IMR-90 (cell line): Measurements from ENCODE around the gene CFAP73. TPM values are rescaled to one million over a fixed set of nuclear protein-coding genes. Genes with fewer than 3 reads are reported as not detected.

Source experiments
- ATAC-seq: fragments of 200-7000 bp; cut with Tn5 transposase; 2 replicates; pipeline ENCODE4 v1.9.1; 2020; ENCODE audit warnings: low read depth, mild to moderate bottlenecking, moderate library complexity
- BruUV-seq: library from RNA; stranded (reverse); fragments of 400-500 nt; replicated peaks from 2 replicates; lab custom pipeline; 2021; lab: Mats Ljungman, UMichigan
- CTCF ChIA-PET: fragments of 300-600 bp; formaldehyde crosslinking; extraction: SDS; loops from one replicate; lab custom pipeline; 2021; ENCODE audit warnings: antibody characterized with exemption; lab: Yijun Ruan, JAX
- POLR2A ChIA-PET: fragments of 300-600 bp; sonication (Branson Sonifier 250); formaldehyde crosslinking; loops from one replicate; lab custom pipeline; 2022; ENCODE audit warnings: antibody characterized with exemption; ENCODE audit not compliant: unreplicated experiment; lab: Charles Lee
- DNase-seq: peaks from one replicate; pipeline ENCODE4 v3.0.0; 2013
- H2AFZ ChIP-seq: replicated peaks from 2 replicates; pipeline ENCODE3; 2013; ENCODE audit warnings: low read length, mild to moderate bottlenecking; ENCODE audit not compliant: poor library complexity
- H2AK5ac ChIP-seq: 2 replicates; pipeline ENCODE4 v1.6.1; 2013; ENCODE audit warnings: low read depth, low read length, inconsistent platforms
- H2AK9ac ChIP-seq: replicated peaks from 2 replicates; pipeline ENCODE3; 2013; ENCODE audit warnings: mild to moderate bottlenecking, low read depth, low read length, moderate library complexity; ENCODE audit not compliant: poor library complexity
- H2BK120ac ChIP-seq: 2 replicates; pipeline ENCODE4 v1.6.1; 2013; ENCODE audit warnings: low read depth, low read length, inconsistent platforms
- H2BK15ac ChIP-seq: 3 replicates; pipeline ENCODE4 v1.6.1; 2013; ENCODE audit warnings: low read depth, low read length, inconsistent platforms
- H2BK20ac ChIP-seq: 2 replicates; pipeline ENCODE4 v1.6.1; 2013; ENCODE audit warnings: low read depth, mild to moderate bottlenecking, inconsistent platforms, low read length, moderate library complexity
- H2BK5ac ChIP-seq: 2 replicates; pipeline ENCODE4 v1.6.1; 2013; ENCODE audit warnings: mild to moderate bottlenecking, low read depth, low read length, inconsistent platforms; ENCODE audit not compliant: poor library complexity, severe bottlenecking
- H3K14ac ChIP-seq: replicated peaks from 2 replicates; pipeline ENCODE4 v1.6.1; 2013; ENCODE audit warnings: low read depth, low read length, inconsistent platforms
- H3K18ac ChIP-seq: 2 replicates; pipeline ENCODE4 v1.6.1; 2013; ENCODE audit warnings: low read depth, low read length, control low read depth
- H3K23ac ChIP-seq: 2 replicates; pipeline ENCODE4 v1.6.1; 2013; ENCODE audit warnings: low read depth, low read length, inconsistent platforms
- H3K27ac ChIP-seq: 2 replicates; pipeline ENCODE4 v1.5.1; 2013; ENCODE audit warnings: mild to moderate bottlenecking, control low read depth, low read length; ENCODE audit not compliant: insufficient read depth
- H3K27me3 ChIP-seq: 2 replicates; pipeline ENCODE4 v1.6.1; 2013; ENCODE audit warnings: low read length; ENCODE audit not compliant: control insufficient read depth, insufficient read depth
- H3K36me3 ChIP-seq: 2 replicates; pipeline ENCODE4 v1.6.1; 2013; ENCODE audit warnings: low read length, mixed read lengths; ENCODE audit not compliant: control insufficient read depth, insufficient read depth
- H3K4ac ChIP-seq: 2 replicates; pipeline ENCODE4 v1.6.1; 2013; ENCODE audit warnings: low read depth, low read length, inconsistent platforms
- H3K4me1 ChIP-seq: 2 replicates; pipeline ENCODE4 v1.6.1; 2013; ENCODE audit warnings: low read length, mixed read lengths; ENCODE audit not compliant: control insufficient read depth, insufficient read depth
- H3K4me2 ChIP-seq: 2 replicates; pipeline ENCODE4 v1.6.1; 2013; ENCODE audit warnings: low read depth, mild to moderate bottlenecking, control low read depth, low read length, moderate library complexity
- H3K4me3 ChIP-seq: 2 replicates; pipeline ENCODE4 v1.5.1; 2013; ENCODE audit warnings: low read depth, mild to moderate bottlenecking, control low read depth, low read length, moderate library complexity; ENCODE audit not compliant: insufficient read depth
- H3K56ac ChIP-seq: 2 replicates; pipeline ENCODE4 v1.6.1; 2013; ENCODE audit warnings: low read length, inconsistent platforms; ENCODE audit not compliant: insufficient read depth; ENCODE audit errors: extremely low read depth
- H3K79me1 ChIP-seq, 2 experiments: 2 replicates each; pipeline ENCODE4 v1.6.1; 2013; ENCODE audit warnings: low read length in 2 of 2, inconsistent platforms in 1 of 2, low read depth in 1 of 2
- H3K9ac ChIP-seq: 2 replicates; pipeline ENCODE4 v1.6.1; 2013; ENCODE audit warnings: low read depth, low read length, control low read depth
- H3K9me1 ChIP-seq: 2 replicates; pipeline ENCODE4 v1.6.1; 2013; ENCODE audit warnings: low read length, inconsistent platforms; ENCODE audit not compliant: insufficient read depth
- H3K9me3 ChIP-seq: 2 replicates; pipeline ENCODE4 v1.6.1; 2013; ENCODE audit warnings: low read length; ENCODE audit not compliant: control insufficient read depth, insufficient read depth
- H4K20me1 ChIP-seq: 2 replicates; pipeline ENCODE4 v1.6.1; 2013; ENCODE audit warnings: low read length, inconsistent platforms; ENCODE audit not compliant: insufficient read depth
- H4K5ac ChIP-seq: 2 replicates; pipeline ENCODE4 v1.6.1; 2013; ENCODE audit warnings: mild to moderate bottlenecking, low read depth, low read length, control low read depth
- H4K8ac ChIP-seq, 2 experiments: 2 replicates each; pipeline ENCODE4 v1.6.1; 2013; ENCODE audit warnings: low read depth in 2 of 2, low read length in 2 of 2, control low read depth in 1 of 2, inconsistent platforms in 1 of 2
- H4K91ac ChIP-seq: 2 replicates; pipeline ENCODE4 v1.6.1; 2013; ENCODE audit warnings: low read depth, low read length, inconsistent platforms; ENCODE audit not compliant: insufficient read depth
- BHLHE40 ChIP-seq: fragments of 150-350 bp; IDR thresholded peaks from 2 replicates; pipeline ENCODE4 v1.6.1; 2016; ENCODE audit warnings: mild to moderate bottlenecking, low read depth, low read length
- CEBPB ChIP-seq: IDR thresholded peaks from 2 replicates; pipeline ENCODE4 v1.6.1; 2012; ENCODE audit warnings: low read depth, low read length, improper control_type of control experiment
- CHD1 ChIP-seq: IDR thresholded peaks from 2 replicates; pipeline ENCODE4 v1.6.1; 2012; ENCODE audit warnings: low read depth, low read length, improper control_type of control experiment
- CTCF ChIP-seq: conservative IDR thresholded peaks from 2 replicates; pipeline ENCODE4 v1.5.1; 2012; ENCODE audit warnings: mild to moderate bottlenecking, low read depth, low read length, improper control_type of control experiment
- FOS ChIP-seq: fragments of 150-350 bp; IDR thresholded peaks from 2 replicates; pipeline ENCODE4 v1.6.1; 2016; ENCODE audit warnings: low read depth, low read length
- MAZ ChIP-seq: IDR thresholded peaks from 2 replicates; pipeline ENCODE4 v1.6.1; 2012; ENCODE audit warnings: low read depth, mild to moderate bottlenecking, low read length, improper control_type of control experiment, moderate library complexity, borderline replicate concordance
- MXI1 ChIP-seq: IDR thresholded peaks from 2 replicates; pipeline ENCODE4 v1.6.1; 2012; ENCODE audit warnings: low read depth, mild to moderate bottlenecking, low read length, moderate library complexity, borderline replicate concordance
- NFE2L2 ChIP-seq: fragments of 150-350 bp; IDR thresholded peaks from 2 replicates; pipeline ENCODE4 v1.6.1; 2016; ENCODE audit warnings: low read depth, mild to moderate bottlenecking, low read length
- POLR2A ChIP-seq: IDR thresholded peaks from 2 replicates; pipeline ENCODE4 v1.6.1; 2012; ENCODE audit warnings: mild to moderate bottlenecking, low read depth, low read length
- RAD21 ChIP-seq: IDR thresholded peaks from 2 replicates; pipeline ENCODE4 v1.6.1; 2012; ENCODE audit warnings: low read length, improper control_type of control experiment
- RCOR1 ChIP-seq: IDR thresholded peaks from 2 replicates; pipeline ENCODE4 v1.6.1; 2012; ENCODE audit warnings: mild to moderate bottlenecking, low read length, improper control_type of control experiment; ENCODE audit not compliant: insufficient replicate concordance
- SMC3 ChIP-seq: fragments of 150-350 bp; IDR thresholded peaks from 2 replicates; pipeline ENCODE4 v1.6.1; 2016; ENCODE audit warnings: low read depth, mild to moderate bottlenecking, antibody characterized with exemption, low read length, moderate library complexity
- WGBS, 2 experiments: methylation state at CpG; one replicate each; pipeline versions ENCODE4 v1.1.5 to v1.1.7; 2013; ENCODE audit warnings: missing lambda C conversion rate in 2 of 2; ENCODE audit not compliant: insufficient read length in 1 of 2; ENCODE audit errors: extremely low coverage in 2 of 2; 5-methylcytosine and 5-hydroxymethylcytosine counted together
- dilution Hi-C: fragments of 300-500 bp; cut with HindIII; formaldehyde crosslinking; loops from one replicate; pipeline ENCODE4 v1.14.3; 2018; ENCODE audit warnings: low sequenced_read_pairs; ENCODE audit not compliant: unreplicated experiment
- in situ Hi-C: fragments of 300-500 bp; cut with MboI; formaldehyde crosslinking; loops from 3 replicates; pipeline ENCODE4 v1.14.3; 2019; ENCODE audit warnings: low sequenced_read_pairs, inconsistent platforms, mixed read lengths
- intact Hi-C: fragments of 100-400 bp; cut with micrococcal nuclease; formaldehyde crosslinking; loops from 2 replicates; pipeline ENCODE4 v1.10.0; 2022
- polyA plus RNA-seq, 3 experiments: library from polyadenylated mRNA; depleted of rRNA; stranded (reverse); fragments of >200 nt; gene quantifications; 2 replicates each; pipeline ENCODE4 v1.2.3, GENCODE V29; 2012; ENCODE audit warnings: low replicate concordance in 1 of 3
- total RNA-seq: library from RNA; depleted of rRNA; stranded (reverse); fragments of >200 nt; gene quantifications from 2 replicates; pipeline ENCODE4 v1.2.3, GENCODE V29; 2012
- TF ChIP-seq, protein P1 (sequence below): fragments of 150-350 bp; IDR thresholded peaks from 2 replicates; pipeline ENCODE4 v1.6.1; 2016; ENCODE audit warnings: low read depth, mild to moderate bottlenecking, low read length, moderate library complexity, borderline replicate concordance

The CFAP73 gene
- total and polyA plus RNA-seq, 2 of the 4 experiments (the other 2 are of a cell fraction), result not detected

- H3K79me1 ChIP-seq, result no peaks in the 10 kb centered on the region
- ATAC-seq, result no peak
- no peak overlapping the region for H2BK5ac ChIP-seq
- H2AK9ac ChIP-seq, result no peak overlapping the region
- DNase-seq, result no peak
- H3K4me2 ChIP-seq, result no peak overlapping the region
- no peak for TF ChIP-seq POLR2A
- TF ChIP-seq FOS, result no peak
- TF ChIP-seq, protein P1, sequence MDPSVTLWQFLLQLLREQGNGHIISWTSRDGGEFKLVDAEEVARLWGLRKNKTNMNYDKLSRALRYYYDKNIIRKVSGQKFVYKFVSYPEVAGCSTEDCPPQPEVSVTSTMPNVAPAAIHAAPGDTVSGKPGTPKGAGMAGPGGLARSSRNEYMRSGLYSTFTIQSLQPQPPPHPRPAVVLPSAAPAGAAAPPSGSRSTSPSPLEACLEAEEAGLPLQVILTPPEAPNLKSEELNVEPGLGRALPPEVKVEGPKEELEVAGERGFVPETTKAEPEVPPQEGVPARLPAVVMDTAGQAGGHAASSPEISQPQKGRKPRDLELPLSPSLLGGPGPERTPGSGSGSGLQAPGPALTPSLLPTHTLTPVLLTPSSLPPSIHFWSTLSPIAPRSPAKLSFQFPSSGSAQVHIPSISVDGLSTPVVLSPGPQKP, result no peak
- TF ChIP-seq MXI1, result no peak
- no peak for TF ChIP-seq BHLHE40
- TF ChIP-seq CHD1, result no peak
- no peak for TF ChIP-seq NFE2L2
- TF ChIP-seq RAD21, result no peak
- TF ChIP-seq SMC3, result no peak
- TF ChIP-seq RCOR1, result no peak
- TF ChIP-seq CTCF, result no peak
- TF ChIP-seq MAZ, result no peak
- TF ChIP-seq CEBPB, result no peak
- H3K4me1 ChIP-seq, result no peaks in the 10 kb centered on the region
- ChIA-PET CTCF (no interaction called here), POLR2A (no interaction called here)
- H3K4ac ChIP-seq, result no peak overlapping the region
- no peak overlapping the region for H3K27ac ChIP-seq
- no peaks in the 10 kb centered on the region for H3K36me3 ChIP-seq
- H3K23ac ChIP-seq, result no peak overlapping the region
- no peak overlapping the region for H3K14ac ChIP-seq
- intact Hi-C loops (no loop called here), in situ Hi-C loops (no loop called here), dilution Hi-C loops (no loop called here)
- H2AFZ ChIP-seq, result no peak overlapping the region
- no peaks in the 10 kb centered on the region for H3K9me1 ChIP-seq
- H3K9me3 ChIP-seq, result no peaks in the 10 kb centered on the region
- no CpG with 5 or more reads among the region's 1 CpG for WGBS, 2 experiments
- H4K5ac ChIP-seq, result no peak overlapping the region
- H2BK120ac ChIP-seq, result no peak overlapping the region
- no peak overlapping the region for H4K91ac ChIP-seq
- no TSS peak for BruUV-seq
- no peaks in the 10 kb centered on the region for H4K20me1 ChIP-seq
- H2BK15ac ChIP-seq, result no peak overlapping the region
- no peaks in the 10 kb centered on the region; the same call in 1 of the 2 replicates for H3K27me3 ChIP-seq
- H2BK20ac ChIP-seq, result no peak overlapping the region
- no peak overlapping the region for H3K4me3 ChIP-seq
- no peak overlapping the region for H3K9ac ChIP-seq
- H3K18ac ChIP-seq, result no peak overlapping the region
- H4K8ac ChIP-seq, result no peak overlapping the region
- H3K56ac ChIP-seq, result no peak overlapping the region
- H2AK5ac ChIP-seq, result no peak overlapping the region
These were observed 31.4 kb upstream of the CFAP73 start for GRCh38 chr12:113118142-113118541.
